Muscle layer of colon (tissue), 2 donors: ENCODE measurements around the gene NRG2.

ENCODE experiments used
- H3K27ac ChIP-seq: one replicate; pipeline ENCODE4 v1.7.0; 2013; ENCODE audit warnings: low read depth, mild to moderate bottlenecking, low read length, moderate library complexity
- H3K27me3 ChIP-seq, 2 donors: one replicate each; pipeline ENCODE4 v1.7.0; 2013; ENCODE audit warnings: low read length in 2 of 2, mild to moderate bottlenecking in 2 of 2; ENCODE audit not compliant: insufficient read depth in 2 of 2, control insufficient read depth in 1 of 2
- H3K36me3 ChIP-seq: one replicate; pipeline ENCODE4 v1.7.0; 2013; ENCODE audit warnings: mild to moderate bottlenecking, low read length; ENCODE audit not compliant: insufficient read depth
- H3K4me1 ChIP-seq: one replicate; pipeline ENCODE4 v1.7.0; 2013; ENCODE audit warnings: mild to moderate bottlenecking, low read length; ENCODE audit not compliant: insufficient read depth
- H3K4me3 ChIP-seq, 2 donors: one replicate each; pipeline ENCODE4 v1.7.0; 2013; ENCODE audit warnings: low read length in 2 of 2, low read depth in 1 of 2, mild to moderate bottlenecking in 1 of 2, moderate library complexity in 1 of 2
- H3K9ac ChIP-seq: one replicate; pipeline ENCODE4 v1.7.0; 2013; ENCODE audit warnings: low read length
- H3K9me3 ChIP-seq: one replicate; pipeline ENCODE4 v1.7.0; 2013; ENCODE audit warnings: mild to moderate bottlenecking, low read length
- donor health status: abdominal sarcoma.
- donor health status: Adenocarcinoma of cecum.

The NRG2 gene

GRCh38 chr5:139872851-139873794 is 170.0 kb downstream of the NRG2 start:
- H3K36me3 ChIP-seq = no peaks in the 10 kb centered on the region
- H3K9me3 ChIP-seq = no peaks in the 10 kb centered on the region
- H3K4me3 ChIP-seq = no peak overlapping the region
- H3K27me3 ChIP-seq = no peaks in the 10 kb centered on the region
- H3K27ac ChIP-seq = no peak overlapping the region
- no peaks in the 10 kb centered on the region for H3K4me1 ChIP-seq
- no peak overlapping the region for H3K9ac ChIP-seq

- no peak overlapping the region for H3K27ac ChIP-seq
- no peak overlapping the region for H3K4me3 ChIP-seq
- no peaks in the 10 kb centered on the region for H3K27me3 ChIP-seq
- no peak overlapping the region for H3K9ac ChIP-seq
- H3K9me3 ChIP-seq = no peaks in the 10 kb centered on the region
- H3K36me3 ChIP-seq = no peaks in the 10 kb centered on the region
- no peaks in the 10 kb centered on the region for H3K4me1 ChIP-seq
These were observed 170.9 kb downstream of the NRG2 start for GRCh38 chr5:139872052-139872766.

GRCh38 chr5:139871614-139872013 is 171.5 kb downstream of the NRG2 start:
- Histone ChIP-seq H3K4me1 (no peaks in the 10 kb centered on the region), H3K36me3 (no peaks in the 10 kb centered on the region), H3K27me3 (no peaks in the 10 kb centered on the region)

GRCh38 chr5:139870677-139871076 is 172.4 kb downstream of the NRG2 start:
- no peaks in the 10 kb centered on the region for H3K9me3 ChIP-seq
- no peak overlapping the region for H3K9ac ChIP-seq
- no peak overlapping the region for H3K4me3 ChIP-seq
- H3K36me3 ChIP-seq = no peaks in the 10 kb centered on the region
- H3K27ac ChIP-seq = no peak overlapping the region
- no peaks in the 10 kb centered on the region for H3K4me1 ChIP-seq
- H3K27me3 ChIP-seq = no peaks in the 10 kb centered on the region

More at GRCh38 chr5:139871614-139872013, 171.5 kb downstream of the NRG2 start:
- H3K9me3 ChIP-seq = no peaks in the 10 kb centered on the region
- H3K4me3 ChIP-seq = no peak overlapping the region
- no peak overlapping the region for H3K9ac ChIP-seq
- H3K27ac ChIP-seq = no peak overlapping the region

GRCh38 chr5:139869042-139869790 is 173.9 kb downstream of the NRG2 start:
- Histone ChIP-seq H3K27ac (no peak overlapping the region), H3K4me1 (no peaks in the 10 kb centered on the region), H3K9ac (no peak overlapping the region), H3K27me3 (no peaks in the 10 kb centered on the region), H3K4me3 (no peak overlapping the region), H3K36me3 (no peaks in the 10 kb centered on the region), H3K9me3 (no peaks in the 10 kb centered on the region)

GRCh38 chr5:139867581-139867980 is 175.5 kb downstream of the NRG2 start:
- Histone ChIP-seq H3K9me3 (no peaks in the 10 kb centered on the region), H3K27me3 (no peaks in the 10 kb centered on the region), H3K4me1 (peaks cover 15% of the 10 kb centered on the region), H3K9ac (no peak overlapping the region), H3K4me3 (no peak overlapping the region), H3K27ac (no peak overlapping the region), H3K36me3 (no peaks in the 10 kb centered on the region)

- peaks cover 17% of the 10 kb centered on the region for H3K4me1 ChIP-seq
- H3K27me3 ChIP-seq = no peaks in the 10 kb centered on the region
- no peaks in the 10 kb centered on the region for H3K9me3 ChIP-seq
- no peak overlapping the region for H3K4me3 ChIP-seq
- H3K9ac ChIP-seq = no peak overlapping the region
- H3K27ac ChIP-seq = no peak overlapping the region
- no peaks in the 10 kb centered on the region for H3K36me3 ChIP-seq
These were observed 176.0 kb downstream of the NRG2 start for GRCh38 chr5:139867109-139867508.

- H3K4me1 ChIP-seq = peaks cover 17% of the 10 kb centered on the region
- no peak overlapping the region for H3K27ac ChIP-seq
- H3K4me3 ChIP-seq = no peak overlapping the region
- H3K9ac ChIP-seq = no peak overlapping the region
- H3K9me3 ChIP-seq = no peaks in the 10 kb centered on the region
- H3K36me3 ChIP-seq = no peaks in the 10 kb centered on the region
- no peaks in the 10 kb centered on the region for H3K27me3 ChIP-seq
These were observed 178.2 kb downstream of the NRG2 start for GRCh38 chr5:139864716-139865483.

GRCh38 chr5:139863855-139864558 is 179.1 kb downstream of the NRG2 start:
- no peak overlapping the region for H3K9ac ChIP-seq
- no peaks in the 10 kb centered on the region for H3K27me3 ChIP-seq
- H3K27ac ChIP-seq = peak overlapping the region; percentile 66
- H3K4me1 ChIP-seq = peaks cover 17% of the 10 kb centered on the region
- H3K4me3 ChIP-seq = no peak overlapping the region
- H3K36me3 ChIP-seq = no peaks in the 10 kb centered on the region
- no peaks in the 10 kb centered on the region for H3K9me3 ChIP-seq

GRCh38 chr5:139863361-139863760 is 179.7 kb downstream of the NRG2 start:
- no peaks in the 10 kb centered on the region for H3K36me3 ChIP-seq
- H3K4me1 ChIP-seq = peaks cover 17% of the 10 kb centered on the region
- H3K27me3 ChIP-seq = no peaks in the 10 kb centered on the region
- peak overlapping the region; percentile 66 for H3K27ac ChIP-seq
- H3K9me3 ChIP-seq = no peaks in the 10 kb centered on the region
- H3K4me3 ChIP-seq = no peak overlapping the region
- H3K9ac ChIP-seq = no peak overlapping the region
